ENCODE data around the gene SUPT6H.

Gene SUPT6H

GRCh38 chr17:28703552-28704218 is 41.7 kb downstream of the SUPT6H start:
- TF ChIP-seq, protein P1, sequence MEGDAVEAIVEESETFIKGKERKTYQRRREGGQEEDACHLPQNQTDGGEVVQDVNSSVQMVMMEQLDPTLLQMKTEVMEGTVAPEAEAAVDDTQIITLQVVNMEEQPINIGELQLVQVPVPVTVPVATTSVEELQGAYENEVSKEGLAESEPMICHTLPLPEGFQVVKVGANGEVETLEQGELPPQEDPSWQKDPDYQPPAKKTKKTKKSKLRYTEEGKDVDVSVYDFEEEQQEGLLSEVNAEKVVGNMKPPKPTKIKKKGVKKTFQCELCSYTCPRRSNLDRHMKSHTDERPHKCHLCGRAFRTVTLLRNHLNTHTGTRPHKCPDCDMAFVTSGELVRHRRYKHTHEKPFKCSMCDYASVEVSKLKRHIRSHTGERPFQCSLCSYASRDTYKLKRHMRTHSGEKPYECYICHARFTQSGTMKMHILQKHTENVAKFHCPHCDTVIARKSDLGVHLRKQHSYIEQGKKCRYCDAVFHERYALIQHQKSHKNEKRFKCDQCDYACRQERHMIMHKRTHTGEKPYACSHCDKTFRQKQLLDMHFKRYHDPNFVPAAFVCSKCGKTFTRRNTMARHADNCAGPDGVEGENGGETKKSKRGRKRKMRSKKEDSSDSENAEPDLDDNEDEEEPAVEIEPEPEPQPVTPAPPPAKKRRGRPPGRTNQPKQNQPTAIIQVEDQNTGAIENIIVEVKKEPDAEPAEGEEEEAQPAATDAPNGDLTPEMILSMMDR (IDR thresholded peaks at IDR 0.05; ENCODE audit: low read depth, low read length): no peak
- no peak for TF ChIP-seq POLR2A (IDR thresholded peaks at IDR 0.05; ENCODE audit: extremely low read depth, insufficient read length)
- TF ChIP-seq MAX (IDR thresholded peaks at IDR 0.05; ENCODE audit: low read depth, low read length): no peak
- no peak for TF ChIP-seq MYC (IDR thresholded peaks at IDR 0.05; ENCODE audit: low read depth, low read length)
- no peak for DNase-seq (ENCODE audit: low read depth)
- no peak overlapping the region for H3K4me3 ChIP-seq (ENCODE audit: low read depth, low read length)

- no peak for TF ChIP-seq MYC (IDR thresholded peaks at IDR 0.05; ENCODE audit: low read depth, low read length)
- TF ChIP-seq MAX (IDR thresholded peaks at IDR 0.05; ENCODE audit: low read depth, low read length): no peak
- TF ChIP-seq, protein P1 (IDR thresholded peaks at IDR 0.05; ENCODE audit: low read depth, low read length): no peak
- no peak for TF ChIP-seq POLR2A (IDR thresholded peaks at IDR 0.05; ENCODE audit: extremely low read depth, insufficient read length)
- no peak for DNase-seq (ENCODE audit: low read depth)
- H3K4me3 ChIP-seq (ENCODE audit: low read depth, low read length): no peak overlapping the region
Observed at GRCh38 chr17:28704219-28704858, 42.3 kb downstream of the SUPT6H start.

DNA sequence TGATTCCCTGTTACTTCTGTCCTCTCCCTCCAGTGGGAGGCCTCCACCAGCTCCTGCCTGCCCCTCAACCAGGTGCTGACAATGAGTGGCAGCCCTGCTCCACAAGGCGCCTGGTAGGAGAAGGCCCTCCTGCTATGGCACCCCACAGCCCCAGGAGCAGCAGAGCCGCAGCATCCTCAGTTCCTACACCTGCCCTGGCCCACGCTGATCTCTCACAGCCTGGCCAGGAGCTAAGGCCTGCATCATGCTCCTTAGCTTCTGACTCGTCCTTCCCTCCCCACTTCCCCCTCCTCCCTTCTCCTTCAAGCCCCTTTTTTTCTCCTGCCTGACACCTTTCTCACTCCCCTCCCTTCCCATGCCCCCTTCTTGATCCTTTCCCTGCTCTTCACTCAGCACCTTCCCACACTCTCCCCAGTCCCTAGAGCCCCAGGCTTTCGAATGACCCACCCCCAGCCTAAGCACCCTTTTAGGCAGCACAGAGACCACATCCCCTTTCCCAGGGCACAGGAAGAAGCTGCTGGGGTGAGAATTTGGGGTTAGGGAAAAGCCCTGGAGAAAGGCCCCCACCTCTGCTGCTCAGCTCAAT is 43.2 kb downstream of the SUPT6H start:
- no peak for DNase-seq (ENCODE audit: low read depth)
- no peak overlapping the region for H3K4me3 ChIP-seq (ENCODE audit: low read depth, low read length)
- no peak for TF ChIP-seq POLR2A (IDR thresholded peaks at IDR 0.05; ENCODE audit: extremely low read depth, insufficient read length)
- TF ChIP-seq MAX (IDR thresholded peaks at IDR 0.05; ENCODE audit: low read depth, low read length): no peak

- H3K4me3 ChIP-seq (ENCODE audit: low read depth, low read length): no peak overlapping the region
- DNase-seq (ENCODE audit: low read depth): no peak
- TF ChIP-seq, protein P1 (IDR thresholded peaks at IDR 0.05; ENCODE audit: low read depth, low read length): no peak
- no peak for TF ChIP-seq MYC (IDR thresholded peaks at IDR 0.05; ENCODE audit: low read depth, low read length)
- no peak for TF ChIP-seq POLR2A (IDR thresholded peaks at IDR 0.05; ENCODE audit: extremely low read depth, insufficient read length)
Observed at GRCh38 chr17:28705728-28706334, 43.8 kb downstream of the SUPT6H start.

DNA sequence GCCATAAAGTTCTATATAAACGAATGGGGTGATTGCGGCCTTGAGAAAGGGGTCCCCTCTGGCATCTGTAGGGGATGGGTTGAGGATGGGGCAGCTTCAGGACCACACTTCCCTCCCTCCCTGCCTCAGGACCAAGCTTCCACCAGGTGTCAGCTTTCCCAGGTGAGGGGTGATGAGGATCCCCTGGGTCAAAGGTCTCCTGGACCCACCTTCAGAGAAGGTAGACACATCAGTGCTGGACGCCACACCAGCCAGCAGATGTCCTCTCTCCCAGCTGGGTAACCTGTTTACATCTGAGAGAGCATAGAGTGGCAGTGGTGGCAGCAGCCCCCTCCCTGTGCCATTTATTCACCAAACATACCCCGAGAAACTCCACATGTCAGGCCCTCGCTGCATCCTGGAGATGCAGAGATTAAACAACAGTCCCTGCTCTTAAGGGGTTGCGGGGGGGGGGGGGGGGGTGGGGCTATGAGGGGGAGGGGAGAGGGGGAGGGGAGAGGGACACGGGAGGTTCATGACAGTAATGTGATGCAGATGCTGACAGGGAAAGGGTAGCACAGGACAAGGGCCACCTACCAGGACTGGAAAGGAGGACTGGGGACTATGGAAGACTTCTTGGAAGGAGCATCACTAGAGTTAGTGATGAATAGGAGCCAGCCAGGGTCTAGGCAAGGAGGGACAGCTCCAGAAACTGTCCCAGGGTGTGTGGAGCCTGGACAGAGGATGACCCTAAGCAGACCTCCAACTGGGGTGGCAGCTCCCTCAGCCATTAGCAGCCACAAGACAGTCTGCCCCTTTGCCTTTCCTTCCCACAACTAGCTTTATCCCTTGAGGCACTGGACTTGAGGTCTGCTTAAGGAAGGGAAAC is 44.7 kb downstream of the SUPT6H start:
- DNase-seq (ENCODE audit: low read depth): no peak
- H3K4me3 ChIP-seq (ENCODE audit: low read depth, low read length): no peak overlapping the region
- TF ChIP-seq MYC (IDR thresholded peaks at IDR 0.05; ENCODE audit: low read depth, low read length): no peak

DNA sequence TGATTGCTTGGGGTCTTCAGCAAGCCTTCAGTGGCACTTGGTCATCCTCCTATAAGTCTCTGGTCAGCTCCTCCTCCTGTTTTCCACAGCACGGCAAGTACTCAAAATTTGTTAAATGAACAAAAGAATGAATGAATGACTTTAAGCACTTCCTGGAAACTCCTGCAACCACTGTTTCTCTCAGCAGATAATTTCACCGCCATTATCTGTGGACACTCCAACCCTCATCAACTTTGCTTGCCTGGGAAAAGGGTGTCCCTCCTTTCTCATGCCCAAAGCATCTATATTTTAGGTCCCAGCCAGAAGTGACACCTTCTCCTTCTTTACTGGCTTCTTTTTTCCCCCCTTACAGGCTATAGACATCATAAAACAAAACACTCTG is 45.3 kb downstream of the SUPT6H start:
- H3K4me3 ChIP-seq (ENCODE audit: low read depth, low read length): no peak overlapping the region
- no peak for DNase-seq (ENCODE audit: low read depth)
- TF ChIP-seq, protein P1 (IDR thresholded peaks at IDR 0.05; ENCODE audit: low read depth, low read length): no peak
- TF ChIP-seq POLR2A (IDR thresholded peaks at IDR 0.05; ENCODE audit: extremely low read depth, insufficient read length) (no peak), MAX (IDR thresholded peaks at IDR 0.05; ENCODE audit: low read depth, low read length) (no peak)
